ENCODE data around the gene PLEKHA6. TPM values are rescaled to one million over a fixed set of nuclear protein-coding genes. Genes with fewer than 3 reads are reported as not detected.
"Not testable (repeated sequence)": the region's sequence is repeated elsewhere in the genome, so short reads cannot be mapped to it uniquely, and the experiment has no call there.

Gene PLEKHA6
- total RNA-seq, 1 experiment from 2014 or later: 2.1 TPM

GRCh38 chr1:204331275-204331674, 28.5 kb downstream of the PLEKHA6 start:
- Mint-ChIP-seq H3K9me3 (no peaks in the 10 kb centered on the region), H3K36me3 (ENCODE audit: insufficient read depth in 1 of 3, low read depth in 3 of 3) (no peaks in the 10 kb centered on the region; a peak in 2 of 7 replicates), H3K4me3 (no peak overlapping the region), H3K27ac (no peak overlapping the region), H3K4me1 (peaks cover 24% of the 10 kb centered on the region in 2 experiments), H3K27me3 (ENCODE audit: low read depth) (no peaks in the 10 kb centered on the region)
- no CpG with 5 or more reads among the region's 3 CpGs for WGBS (ENCODE audit: extremely low coverage, insufficient read length, low lambda C conversion rate)
- no peak overlapping the region for H2BK20ac ChIP-seq (ENCODE audit: low read depth, low read length, poor library complexity, severe bottlenecking)
- H3T11ph ChIP-seq (ENCODE audit: low read length): no peak overlapping the region
- H3K4ac ChIP-seq (ENCODE audit: low read depth, low read length): no peak overlapping the region
- H4K20me1 ChIP-seq (ENCODE audit: control insufficient read depth, insufficient read depth, insufficient read length): no peaks in the 10 kb centered on the region
- H3K18ac ChIP-seq (ENCODE audit: insufficient read length, low read depth, low read length): no peak overlapping the region
- no peak overlapping the region for H4K5ac ChIP-seq (ENCODE audit: insufficient read length, low read depth, low read length)
- no peak overlapping the region for H2BK12ac ChIP-seq (ENCODE audit: insufficient read length, low read depth, low read length)
- no peak overlapping the region for H3K27ac ChIP-seq (ENCODE audit: insufficient read length, low read depth, low read length)
- no peak overlapping the region for H3K56ac ChIP-seq (ENCODE audit: insufficient read length, low read depth, low read length)
- H3K9ac ChIP-seq (ENCODE audit: extremely low read depth, insufficient read length, low read length): no peak overlapping the region
- no peak overlapping the region for H2AFZ ChIP-seq (ENCODE audit: low read length)
- no peak overlapping the region for H2BK120ac ChIP-seq (ENCODE audit: low read depth, low read length, poor library complexity, severe bottlenecking)
- no peak overlapping the region for H4K8ac ChIP-seq (replicated peaks; ENCODE audit: insufficient read length, low read depth, low read length)
- no peak overlapping the region for H3K23ac ChIP-seq (ENCODE audit: insufficient read length, low read depth, low read length)
- no peak for TF ChIP-seq CTCF (conservative IDR thresholded peaks at IDR 0.05)
- no peak overlapping the region for H2BK5ac ChIP-seq (ENCODE audit: insufficient read length, low read length)
- no peak overlapping the region for H2BK15ac ChIP-seq (ENCODE audit: low read depth, low read length)
- H3K14ac ChIP-seq (ENCODE audit: insufficient read depth, low read length): no peak overlapping the region
- no peaks in the 10 kb centered on the region for H3K23me2 ChIP-seq (ENCODE audit: insufficient read length, low read depth, low read length, poor library complexity, severe bottlenecking)
- H3K4me2 ChIP-seq (ENCODE audit: insufficient read depth, insufficient read length, low read length): no peak overlapping the region
- no peaks in the 10 kb centered on the region for H3K79me1 ChIP-seq (ENCODE audit: insufficient read depth, low read depth, low read length, poor library complexity, severe bottlenecking)
- no peak for DNase-seq
- H2AK5ac ChIP-seq (ENCODE audit: insufficient read length, low read length): no peak overlapping the region
- no peaks in the 10 kb centered on the region for H3K9me3 ChIP-seq (ENCODE audit: control insufficient read depth, low read depth, low read length)
- H3K27me3 ChIP-seq (ENCODE audit: insufficient read depth, low read length): no peaks in the 10 kb centered on the region
- peaks cover 10% of the 10 kb centered on the region; the same call in 1 of the 2 replicates for H3K4me1 ChIP-seq (ENCODE audit: insufficient read depth, low read length)
- H3K79me2 ChIP-seq (ENCODE audit: insufficient read depth, low read length): no peaks in the 10 kb centered on the region
- no peak overlapping the region for H4K91ac ChIP-seq (ENCODE audit: insufficient read length, low read depth, low read length)

GRCh38 chr1:204327870-204328269, 31.9 kb downstream of the PLEKHA6 start:
- not testable (repeated sequence) for H3K23me2 ChIP-seq (ENCODE audit: insufficient read length, low read depth, low read length, poor library complexity, severe bottlenecking); DNase-seq; H3K4me2 ChIP-seq (ENCODE audit: insufficient read depth, insufficient read length, low read length); H2BK15ac ChIP-seq (ENCODE audit: low read depth, low read length); H4K91ac ChIP-seq (ENCODE audit: insufficient read length, low read depth, low read length); H3K14ac ChIP-seq (ENCODE audit: insufficient read depth, low read length); H3K18ac ChIP-seq (ENCODE audit: insufficient read length, low read depth, low read length); H3K4me3 Mint-ChIP-seq; H3K4me1 ChIP-seq (ENCODE audit: insufficient read depth, low read length); H3K9me3 ChIP-seq (ENCODE audit: control insufficient read depth, low read depth, low read length); H3K27me3 ChIP-seq (ENCODE audit: insufficient read depth, low read length); H3K27me3 Mint-ChIP-seq (ENCODE audit: low read depth); H3T11ph ChIP-seq (ENCODE audit: low read length); H3K9me3 Mint-ChIP-seq; H2AK5ac ChIP-seq (ENCODE audit: insufficient read length, low read length); H2BK12ac ChIP-seq (ENCODE audit: insufficient read length, low read depth, low read length); H3K23ac ChIP-seq (ENCODE audit: insufficient read length, low read depth, low read length); H3K27ac ChIP-seq (ENCODE audit: insufficient read length, low read depth, low read length); H2BK120ac ChIP-seq (ENCODE audit: low read depth, low read length, poor library complexity, severe bottlenecking); H4K20me1 ChIP-seq (ENCODE audit: control insufficient read depth, insufficient read depth, insufficient read length); H3K9ac ChIP-seq (ENCODE audit: extremely low read depth, insufficient read length, low read length); H2BK5ac ChIP-seq (ENCODE audit: insufficient read length, low read length); H2AFZ ChIP-seq (ENCODE audit: low read length); H3K36me3 Mint-ChIP-seq (ENCODE audit: insufficient read depth in 1 of 3, low read depth in 3 of 3); H3K79me1 ChIP-seq (ENCODE audit: insufficient read depth, low read depth, low read length, poor library complexity, severe bottlenecking); H4K8ac ChIP-seq (replicated peaks; ENCODE audit: insufficient read length, low read depth, low read length); H3K27ac Mint-ChIP-seq; H4K5ac ChIP-seq (ENCODE audit: insufficient read length, low read depth, low read length); H3K56ac ChIP-seq (ENCODE audit: insufficient read length, low read depth, low read length); H3K79me2 ChIP-seq (ENCODE audit: insufficient read depth, low read length); H2BK20ac ChIP-seq (ENCODE audit: low read depth, low read length, poor library complexity, severe bottlenecking); H3K4ac ChIP-seq (ENCODE audit: low read depth, low read length)
- H3K4me1 Mint-ChIP-seq: peaks cover 11 to 15% of the 10 kb centered on the region in 2 experiments
- no CpG with 5 or more reads among the region's 3 CpGs for WGBS (ENCODE audit: extremely low coverage, insufficient read length, low lambda C conversion rate)
